ENCODE results near the gene IMMP2L. TPM values are rescaled to one million over a fixed set of nuclear protein-coding genes. Genes with fewer than 3 reads are reported as not detected.

IMMP2L gene
- polyA plus RNA-seq, 1 of the 3 experiments (the other 2 are of a cell fraction) = 10.7 TPM

GRCh38 chr7:111388016-111388415, 174.3 kb downstream of the IMMP2L start:
- POLR2A ChIA-PET = no interaction called here
- Histone ChIP-seq H2AFZ (ENCODE audit: low read depth) (no peak overlapping the region), H4K20me1 (ENCODE audit: insufficient read depth) (no peaks in the 10 kb centered on the region), H3K9me2 (no peaks in the 10 kb centered on the region), H3K9ac (no peak overlapping the region), H3K27ac (ENCODE audit: low read depth in 2 of 2, low read length in 1 of 2) (no peak overlapping the region), H3K4me3 (ENCODE audit: low read depth in 2 of 2, low read length in 1 of 2) (no peak overlapping the region), H3K79me2 (ENCODE audit: insufficient read depth) (no peaks in the 10 kb centered on the region), H3K27me3 (ENCODE audit: insufficient read depth) (no peaks in the 10 kb centered on the region), H3K4me2 (no peak overlapping the region), H3K4me1 (ENCODE audit: control insufficient read depth in 1 of 2, insufficient read depth in 2 of 2, low read depth in 1 of 2, low read length in 1 of 2) (peaks cover 6 to 11% of the 10 kb centered on the region in 2 experiments), H3F3A (replicated peaks; ENCODE audit: insufficient read depth) (no peaks in the 10 kb centered on the region), H3K9me3 (no peaks in the 10 kb centered on the region), H3K36me3 (replicated peaks in 1 of 2; ENCODE audit: control insufficient read depth in 1 of 2, insufficient read depth in 2 of 2, low read length in 1 of 2) (no peaks in the 10 kb centered on the region)
- no peak for DNase-seq
- no peak for TF ChIP-seq USF1 (IDR thresholded peaks at IDR 0.05; ENCODE audit: borderline replicate concordance, low read depth)
- TF ChIP-seq RAD21 (IDR thresholded peaks at IDR 0.05; ENCODE audit: low read length) = no peak
- TF ChIP-seq CHD2 (IDR thresholded peaks at IDR 0.05; ENCODE audit: low read length, partially characterized antibody) = no peak
- no peak for TF ChIP-seq ELF1 (IDR thresholded peaks at IDR 0.05)
- no peak for TF ChIP-seq SMC3 (IDR thresholded peaks at IDR 0.05; ENCODE audit: low read depth, low read length)
- TF ChIP-seq RFX5 (IDR thresholded peaks at IDR 0.05; ENCODE audit: low read length) = no peak
- no peak for TF ChIP-seq YY1 (IDR thresholded peaks at IDR 0.05; ENCODE audit: low read depth)
- no peak for TF ChIP-seq MAX (IDR thresholded peaks at IDR 0.05; ENCODE audit: low read depth)
- TF ChIP-seq JUND (IDR thresholded peaks at IDR 0.05) = no peak
- TF ChIP-seq RXRA (IDR thresholded peaks at IDR 0.05; ENCODE audit: borderline replicate concordance, low read depth) = no peak
- no peak for TF ChIP-seq PBX3 (IDR thresholded peaks at IDR 0.05)
- TF ChIP-seq EP300 (IDR thresholded peaks at IDR 0.05; ENCODE audit: borderline replicate concordance in 1 of 2, low read depth in 1 of 2, low read length in 1 of 2) = no peak
- TF ChIP-seq RCOR1 (IDR thresholded peaks at IDR 0.05; ENCODE audit: low read length) = no peak
- TF ChIP-seq ZBTB33 (IDR thresholded peaks at IDR 0.05; ENCODE audit: borderline replicate concordance, low read depth) = no peak
- TF ChIP-seq NFIC (IDR thresholded peaks at IDR 0.05; ENCODE audit: borderline replicate concordance) = no peak
- no peak for TF ChIP-seq FOSL2 (IDR thresholded peaks at IDR 0.05; ENCODE audit: borderline replicate concordance, low read depth)
- TF ChIP-seq FOXM1 (IDR thresholded peaks at IDR 0.05; ENCODE audit: low read depth) = no peak
- CTCF ChIA-PET = no interaction called here
- WGBS (ENCODE audit: low lambda C conversion rate) = 93% methylated on average over 2 of the region's 2 CpGs

Measured in SK-N-SH (cell line).